CD1c-positive myeloid dendritic cell (primary cell): ENCODE results near the gene RASL12.
"Not testable (repeated sequence)": the region's sequence is repeated elsewhere in the genome, so short reads cannot be mapped to it uniquely, and the experiment has no call there.

Experiments used
- DNase-seq: peaks from one replicate; pipeline ENCODE4 v3.0.0-alpha.2; 2016; ENCODE audit errors: extremely low spot score

The RASL12 gene

DNA sequence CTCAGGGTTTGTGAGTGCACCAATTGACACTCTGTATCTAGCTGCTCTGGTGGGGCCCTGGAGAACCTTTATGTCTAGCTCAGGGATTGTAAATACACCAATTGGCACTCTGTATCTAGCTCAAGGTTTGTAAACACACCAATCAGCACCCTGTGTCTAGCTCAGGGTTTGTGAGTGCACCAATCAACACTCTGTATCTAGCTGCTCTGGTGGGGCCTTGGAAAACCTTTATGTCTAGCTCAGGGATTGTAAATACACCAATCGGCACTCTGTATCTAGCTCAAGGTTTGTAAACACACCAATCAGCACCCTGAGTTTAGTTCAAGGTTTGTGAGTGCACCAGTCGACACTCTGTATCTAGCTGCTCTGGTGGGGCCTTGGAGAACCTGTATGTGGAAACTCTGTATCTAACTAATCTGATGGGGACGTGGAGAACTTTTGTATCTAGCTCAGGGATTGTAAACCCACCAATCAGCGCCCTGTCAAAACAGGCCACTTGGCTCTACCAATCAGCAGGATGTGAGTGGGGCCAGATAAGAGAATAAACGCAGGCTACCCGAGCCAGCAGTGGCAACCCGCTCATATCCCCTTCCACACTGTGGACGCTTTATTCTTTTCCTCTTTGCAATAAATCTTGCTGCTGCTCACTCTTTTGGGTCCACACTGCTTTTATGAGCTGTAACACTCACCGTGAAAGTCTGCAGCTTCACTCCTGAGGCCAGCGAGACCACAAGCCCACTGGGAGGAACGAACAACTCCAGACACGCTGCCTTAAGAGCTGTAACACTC, 8.0 kb upstream of the RASL12 start:
- DNase-seq: not testable (repeated sequence)

DNA sequence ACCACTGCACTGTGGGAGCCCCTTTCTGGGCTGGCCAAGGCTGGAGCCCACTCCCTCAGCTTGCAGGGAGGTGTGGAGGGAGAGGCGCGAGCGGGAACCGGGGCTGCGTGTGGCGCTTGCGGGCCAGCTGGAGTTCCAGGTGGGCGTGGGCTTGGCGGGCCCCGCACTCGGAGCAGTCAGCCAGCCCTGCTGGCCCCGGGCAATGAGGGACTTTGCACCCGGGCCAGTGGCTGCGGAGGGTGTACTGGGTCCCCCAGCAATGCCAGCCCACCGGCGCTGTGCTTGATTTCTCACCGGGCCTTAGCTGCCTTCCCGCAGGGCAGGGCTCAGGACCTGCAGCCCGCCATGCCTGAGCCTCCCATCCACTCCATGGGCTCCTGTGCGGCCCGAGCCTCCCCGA, 7.2 kb upstream of the RASL12 start:
- DNase-seq: not testable (repeated sequence)

GRCh38 chr15:65072617-65073016, 4.8 kb upstream of the RASL12 start:
- DNase-seq: no peak

DNA sequence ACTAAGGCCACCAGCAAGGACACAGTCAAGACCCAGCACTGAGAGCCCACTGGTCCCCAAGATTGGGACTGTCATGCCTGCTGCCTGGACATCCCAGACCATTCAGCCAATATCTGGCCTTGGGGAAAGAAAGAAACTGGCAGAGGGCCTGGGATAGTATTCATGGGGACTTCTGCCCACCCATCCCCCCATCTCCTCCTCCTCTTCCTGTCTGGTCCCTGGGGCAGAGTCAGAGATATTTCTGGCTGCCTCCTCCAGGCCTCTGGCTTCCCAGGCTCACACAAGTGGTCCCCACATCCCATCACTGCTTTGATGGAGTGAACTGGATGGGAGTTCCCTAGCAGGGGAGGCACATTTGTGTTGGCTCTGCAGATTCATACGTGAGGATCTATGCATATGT, 4.2 kb upstream of the RASL12 start:
- no peak for DNase-seq

DNA sequence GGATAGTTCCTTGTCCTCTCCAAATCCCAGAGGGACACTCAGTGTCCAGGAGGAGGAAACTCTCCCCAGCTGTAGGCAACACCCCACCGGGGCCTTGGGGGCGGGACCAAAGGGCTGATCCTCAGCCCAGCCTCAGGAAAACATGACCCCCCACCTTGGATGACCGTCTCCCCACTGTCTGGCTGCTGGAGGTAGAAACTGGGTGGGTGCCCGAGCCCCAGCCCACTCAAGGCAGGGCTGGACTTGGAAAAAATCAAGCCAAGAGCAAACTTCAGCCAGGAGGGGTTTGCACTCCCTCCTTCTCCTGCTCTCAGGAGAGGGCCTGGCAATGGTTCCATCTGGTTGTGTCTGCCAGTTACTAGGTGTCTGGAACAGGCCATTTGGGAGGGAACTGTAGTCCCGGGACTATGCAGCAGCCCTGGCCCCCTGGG, 3.6 kb upstream of the RASL12 start:
- DNase-seq: no peak

DNA sequence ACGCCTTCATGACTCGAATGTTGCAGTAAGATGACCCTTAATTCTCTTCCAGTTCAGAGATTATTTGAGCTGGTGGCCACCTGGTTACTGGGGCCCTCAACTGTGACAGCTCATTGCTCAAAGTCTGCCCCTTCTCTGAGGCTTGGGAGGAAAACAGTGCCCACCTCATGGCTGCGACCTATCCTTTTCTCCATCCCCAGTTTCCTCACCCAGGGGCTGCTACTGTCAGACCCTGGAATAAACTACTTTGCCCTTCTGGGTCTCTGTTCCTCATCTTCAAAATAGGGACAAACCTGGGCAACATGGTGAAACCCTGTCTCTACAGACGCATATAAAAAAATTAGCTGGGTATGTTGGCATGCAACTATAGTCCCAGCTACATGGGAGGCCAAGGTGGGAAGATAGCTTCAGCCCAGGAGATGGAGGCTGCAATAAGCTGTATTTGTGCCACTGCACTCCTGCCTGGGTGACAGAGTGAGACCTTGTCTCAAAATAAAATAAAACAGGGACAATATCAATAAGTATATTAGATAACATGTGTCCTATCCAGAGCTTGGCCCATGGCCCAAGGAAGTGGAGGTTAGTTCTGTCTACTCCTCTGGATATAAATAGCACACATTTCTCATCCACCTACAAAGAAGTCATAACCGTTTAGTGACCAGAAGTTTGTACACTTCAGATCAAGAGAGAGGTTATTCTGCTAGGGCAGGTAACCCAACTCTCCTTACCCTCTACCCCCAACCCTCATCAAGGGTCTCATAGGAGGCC, 2.2 kb upstream of the RASL12 start:
- DNase-seq: no peak

DNA sequence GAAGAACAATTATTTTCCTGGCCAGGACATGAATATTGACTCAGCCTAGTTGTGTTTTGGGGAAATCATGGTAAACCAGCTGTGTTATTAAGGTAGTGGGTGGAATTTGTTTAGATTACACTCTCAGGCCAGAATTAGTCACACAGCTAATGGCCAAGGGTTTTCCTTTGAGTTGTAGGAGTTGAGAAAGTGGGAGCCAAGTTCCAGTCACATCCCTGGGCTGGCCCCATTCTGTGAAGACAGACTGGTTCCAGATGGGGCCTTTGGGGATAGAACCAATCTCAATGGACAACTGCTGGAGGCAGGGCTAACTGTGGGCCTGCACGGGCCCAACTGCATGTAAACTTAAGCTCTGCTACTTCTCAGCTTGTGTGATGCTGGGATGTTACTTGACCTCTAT, 1.4 kb upstream of the RASL12 start:
- DNase-seq: no peak

DNA sequence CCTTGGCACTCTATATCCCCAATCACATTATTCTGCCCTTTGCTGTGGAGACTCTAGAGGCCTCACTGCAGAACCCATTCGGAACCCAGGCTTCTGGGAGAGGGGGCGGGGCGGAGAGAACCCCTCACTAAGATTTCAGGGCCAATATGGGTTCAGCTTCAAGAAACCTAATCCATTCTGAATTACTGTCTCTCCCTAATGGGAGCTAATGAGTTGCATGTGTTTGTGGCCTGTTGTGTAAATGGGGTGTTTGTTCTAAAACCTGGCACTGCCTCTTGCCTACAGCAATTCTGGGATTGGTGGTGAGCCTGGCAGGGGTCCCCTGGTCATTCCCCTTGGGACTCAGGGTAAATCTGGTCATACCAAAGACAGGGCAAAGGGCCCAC, 605 bp upstream of the RASL12 start:
- DNase-seq: no peak

DNA sequence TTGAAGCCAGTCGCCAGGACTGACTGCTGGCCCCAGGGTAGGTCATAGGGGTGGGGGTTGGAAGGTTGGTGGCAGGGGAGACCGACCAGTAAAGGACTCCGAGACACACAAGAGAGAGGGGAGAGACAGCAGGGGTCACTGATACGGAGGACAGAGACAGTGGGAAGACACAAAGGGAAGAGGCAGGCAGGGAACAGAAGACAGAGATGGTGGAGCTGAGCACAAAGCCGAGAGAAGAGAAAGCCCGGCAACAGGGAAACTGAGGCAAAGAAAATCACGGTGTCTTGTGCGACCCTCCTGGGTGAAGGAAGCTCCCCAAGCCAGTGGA, 510 bp downstream of the RASL12 start:
- no peak for DNase-seq

- no peak for DNase-seq
These were observed 1.0 kb downstream of the RASL12 start for GRCh38 chr15:65066635-65067316.

DNA sequence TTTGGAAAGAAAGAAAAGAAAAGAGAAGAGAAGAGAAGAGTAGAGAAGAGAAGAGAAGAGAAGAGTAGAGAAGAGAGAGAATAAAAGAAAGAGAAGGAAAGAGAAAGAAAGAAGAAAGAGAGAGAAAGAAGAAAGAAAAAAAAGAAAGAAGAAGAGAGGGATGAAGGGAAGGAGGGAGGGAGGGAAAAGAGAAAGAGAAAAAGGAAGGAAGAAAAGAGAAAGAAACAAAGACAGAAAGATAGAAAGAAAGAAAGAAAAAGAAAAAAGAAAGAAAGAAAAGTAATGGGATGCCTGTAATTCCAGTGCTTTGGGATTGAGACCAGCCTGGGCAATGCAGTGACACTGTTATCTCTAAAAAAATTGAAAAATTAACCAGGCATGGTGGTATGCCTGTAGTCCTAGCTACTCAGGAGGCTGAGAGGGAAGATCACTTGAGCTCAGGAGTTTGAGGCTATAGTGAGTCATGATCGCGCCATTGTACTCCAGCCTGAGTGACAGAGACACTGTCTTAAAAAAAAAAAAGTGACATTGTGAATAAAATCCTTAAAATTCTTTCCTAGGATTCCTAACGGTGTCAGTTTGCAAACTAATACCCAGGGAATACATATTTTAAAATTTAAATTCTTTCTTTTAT, 1.7 kb downstream of the RASL12 start:
- no peak for DNase-seq

DNA sequence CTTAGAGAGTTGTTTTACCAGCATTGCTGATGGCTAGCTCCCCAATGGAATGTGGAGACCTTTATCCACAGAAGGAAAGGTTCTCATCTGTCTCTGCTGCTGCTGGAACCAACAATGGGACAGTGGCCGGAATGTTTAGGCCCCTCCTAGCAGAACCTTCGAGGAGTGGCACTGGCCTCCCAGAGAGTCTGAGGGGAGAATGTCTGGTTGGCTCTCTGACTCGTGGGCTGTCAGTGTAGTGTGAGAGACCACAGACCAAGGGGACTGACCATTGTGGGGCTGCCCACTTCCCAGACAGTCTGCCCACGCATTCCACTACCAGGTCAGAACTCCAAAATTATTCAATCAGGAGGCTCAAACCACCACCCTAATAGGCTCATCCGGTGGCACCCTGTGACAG, 5.1 kb downstream of the RASL12 start:
- DNase-seq: no peak

GRCh38 chr15:65062061-65062460, 5.7 kb downstream of the RASL12 start:
- no peak for DNase-seq

DNA sequence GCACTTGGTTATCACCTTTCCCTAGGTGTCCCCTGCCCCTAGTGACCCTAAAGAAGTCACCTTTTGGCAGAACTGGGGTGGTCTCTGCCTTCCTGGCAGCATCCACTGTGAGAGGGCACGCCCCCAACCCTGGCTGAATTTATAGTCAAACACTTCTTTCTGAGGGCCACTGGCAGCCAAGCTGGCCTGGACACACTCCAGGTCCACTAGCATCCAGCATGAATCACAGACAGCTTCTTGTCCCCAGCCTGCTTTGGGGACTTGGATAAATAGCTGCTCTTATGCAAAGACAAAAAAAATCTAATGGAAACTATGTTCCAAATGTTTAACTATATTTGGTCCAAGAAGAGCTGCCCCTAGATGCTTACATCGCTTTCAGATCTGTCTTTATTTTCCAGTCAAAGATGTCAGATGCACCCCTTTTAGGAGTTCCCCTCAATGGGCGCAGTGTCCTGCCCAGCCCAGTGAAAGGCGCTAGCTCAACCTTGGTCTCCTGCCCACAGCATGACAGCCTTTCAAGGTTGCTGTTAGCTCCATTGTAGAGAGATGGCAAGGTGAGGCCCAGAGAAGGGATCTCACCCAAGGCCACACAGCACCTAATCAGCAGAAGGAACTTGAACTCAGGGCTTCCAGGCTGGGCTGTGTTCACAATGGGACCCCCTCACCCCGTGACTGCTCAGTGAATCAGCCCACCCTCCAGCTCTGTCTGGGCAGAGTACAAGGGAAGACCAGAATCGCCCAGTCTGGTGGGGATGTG, 7.0 kb downstream of the RASL12 start:
- DNase-seq: no peak

DNA sequence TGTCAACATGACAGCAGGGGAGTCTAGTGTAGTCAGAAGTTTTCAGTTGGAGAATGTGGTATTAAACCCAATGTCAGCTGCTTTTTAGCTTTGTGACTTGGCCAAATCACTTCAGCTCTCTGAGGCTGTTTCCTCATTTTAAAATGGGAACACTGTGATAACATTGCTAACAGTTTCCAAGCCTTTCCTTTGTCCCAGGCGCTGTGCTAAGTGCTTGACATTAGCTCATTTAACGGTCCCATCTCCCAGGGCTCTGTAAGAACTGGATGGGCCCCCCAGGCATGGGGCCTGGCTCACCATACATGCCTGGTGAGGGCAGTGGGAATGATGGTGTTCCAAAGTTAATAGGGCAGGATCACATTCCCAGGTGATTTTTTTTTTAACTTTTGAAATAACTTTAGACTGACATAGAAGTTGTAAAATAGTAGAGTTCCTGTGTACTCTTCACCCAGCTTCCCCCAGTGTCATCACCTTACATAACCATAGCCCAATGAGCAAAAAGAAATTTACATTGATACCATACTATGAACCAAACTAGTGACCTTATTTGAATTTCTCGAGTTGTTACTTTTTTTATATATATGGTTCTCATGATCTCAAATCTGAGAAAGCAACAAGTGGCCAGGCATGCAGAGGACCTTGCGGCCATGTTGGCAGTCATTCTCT, 7.7 kb downstream of the RASL12 start:
- no peak for DNase-seq

DNA sequence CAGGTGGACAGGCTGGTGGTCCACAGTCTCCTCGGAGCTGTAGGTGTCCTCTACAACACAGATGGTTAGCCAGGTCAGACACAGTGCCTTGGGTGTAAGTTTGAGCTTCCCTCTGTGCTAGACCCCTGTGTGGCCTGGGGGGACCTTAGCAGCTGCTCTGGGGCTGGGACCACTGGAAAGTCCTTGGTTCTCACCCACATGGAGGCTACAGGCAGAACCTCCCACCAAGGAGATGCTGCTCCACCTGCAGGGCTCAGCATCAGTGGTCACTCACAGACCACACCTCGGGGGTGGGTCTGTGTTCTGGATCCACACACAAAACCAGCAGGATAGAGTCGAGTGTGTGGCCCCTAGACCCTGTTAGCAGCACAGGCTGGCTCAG, 8.4 kb downstream of the RASL12 start:
- DNase-seq: no peak

DNA sequence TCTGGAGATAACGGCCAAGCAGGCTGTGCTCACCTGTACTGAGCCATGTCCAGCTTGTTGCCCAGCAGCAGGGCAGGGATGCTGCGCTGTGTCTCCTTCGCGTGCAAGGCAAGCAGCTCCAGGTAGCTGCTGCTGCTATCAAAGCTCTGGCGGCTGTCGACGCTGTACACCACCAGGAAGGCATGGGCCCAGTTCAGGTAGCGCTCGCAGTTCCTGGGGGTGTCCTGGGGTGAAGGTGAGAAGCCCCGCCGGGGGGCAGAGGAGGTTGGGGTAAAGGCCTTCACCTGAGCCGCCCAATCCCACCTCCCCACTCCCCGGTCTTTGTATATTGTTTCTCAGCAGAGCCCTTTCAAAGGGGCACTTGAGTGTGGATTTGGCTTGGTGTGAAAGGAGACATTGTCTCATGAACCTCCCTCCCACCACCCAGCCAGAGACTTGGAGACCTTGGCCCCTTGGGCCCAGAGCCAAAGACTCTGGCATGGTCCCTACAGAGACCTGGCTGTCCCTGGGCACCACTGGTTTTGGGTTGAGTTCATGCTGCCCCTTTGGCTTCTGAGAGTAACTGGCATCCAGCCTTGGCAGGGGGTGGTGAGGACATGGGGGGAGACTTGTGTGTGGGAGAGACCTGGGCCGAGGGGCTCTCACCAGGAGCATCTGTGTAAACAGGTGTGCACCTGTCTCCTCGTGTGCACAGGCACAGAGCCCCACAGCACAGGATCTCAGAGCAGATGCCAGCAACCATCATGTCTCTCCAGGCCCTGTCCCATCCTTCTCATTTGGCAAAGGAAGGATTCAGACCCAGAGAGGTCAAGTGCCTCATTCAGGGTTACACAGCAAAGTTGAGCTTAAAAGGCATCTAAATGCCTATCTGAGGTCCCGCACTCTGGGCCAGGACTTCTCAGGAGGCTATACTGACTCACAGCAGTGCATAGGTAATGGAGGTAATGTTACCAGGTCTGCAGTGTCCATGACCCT, 9.1 kb downstream of the RASL12 start:
- no peak for DNase-seq

GRCh38 chr15:65057549-65057940, 10.2 kb downstream of the RASL12 start:
- no peak for DNase-seq

DNA sequence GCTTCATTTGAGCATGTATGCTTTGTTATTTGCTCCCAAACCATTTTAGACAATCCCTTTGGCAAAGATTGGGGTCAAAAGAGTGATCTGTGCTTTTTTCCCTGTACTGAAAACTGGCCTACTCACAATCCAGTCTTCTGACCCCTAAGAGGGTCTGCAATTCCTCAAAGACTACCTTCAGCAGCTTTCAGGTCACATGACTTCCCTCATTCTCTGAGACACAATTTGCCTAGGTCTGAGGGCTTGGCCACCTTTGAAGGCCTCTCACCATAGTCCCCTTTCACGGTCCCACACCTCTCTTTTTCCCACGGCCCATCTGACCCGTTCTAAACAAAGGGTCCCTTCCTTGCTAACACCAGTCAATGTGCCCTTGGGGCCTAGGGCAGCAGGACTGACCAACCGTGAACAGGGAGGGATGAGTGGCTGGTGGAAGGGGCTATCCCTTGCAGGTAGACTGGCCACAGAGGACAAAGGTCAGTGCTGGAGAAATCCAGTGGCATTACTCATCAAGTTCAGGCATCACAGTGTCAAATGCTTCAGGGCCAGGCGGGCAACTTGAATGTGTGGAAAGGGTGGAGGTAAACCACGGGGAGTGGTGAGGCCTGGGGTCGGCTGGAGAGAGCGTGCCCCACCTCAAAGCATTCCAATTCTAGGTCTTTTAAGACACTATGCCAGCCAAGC, 10.8 kb downstream of the RASL12 start:
- DNase-seq: no peak
